H9 (cell line): Measurements from ENCODE around the gene GAS2L2. TPM values are rescaled to one million over a fixed set of nuclear protein-coding genes. Genes with fewer than 3 reads are reported as not detected.

Experiments
- DNase-seq: peaks from one replicate; pipeline ENCODE4 v3.0.0-alpha.2; 2017
- H2AFZ ChIP-seq: one replicate; pipeline ENCODE4 v1.6.1; 2013; ENCODE audit warnings: mild to moderate bottlenecking, low read length, control low read depth, moderate library complexity
- H2AK5ac ChIP-seq: 2 replicates; pipeline ENCODE4 v1.6.1; 2013; ENCODE audit warnings: low read length, control low read depth, mixed read lengths; ENCODE audit not compliant: insufficient read length
- H2BK120ac ChIP-seq: one replicate; pipeline ENCODE4 v1.6.1; 2013; ENCODE audit warnings: low read depth, mild to moderate bottlenecking, low read length, control low read depth, inconsistent platforms; ENCODE audit not compliant: poor library complexity, severe bottlenecking
- H2BK12ac ChIP-seq: 2 replicates; pipeline ENCODE4 v1.6.1; 2013; ENCODE audit warnings: low read length, control low read depth, mixed read lengths, low read depth; ENCODE audit not compliant: insufficient read length
- H2BK15ac ChIP-seq: 2 replicates; pipeline ENCODE4 v1.6.1; 2013; ENCODE audit warnings: low read depth, low read length, control low read depth
- H2BK20ac ChIP-seq: one replicate; pipeline ENCODE4 v1.6.1; 2013; ENCODE audit warnings: low read depth, mild to moderate bottlenecking, low read length, control low read depth, inconsistent platforms; ENCODE audit not compliant: poor library complexity, severe bottlenecking
- H2BK5ac ChIP-seq: 2 replicates; pipeline ENCODE4 v1.6.1; 2013; ENCODE audit warnings: low read length, control low read depth, mixed read lengths; ENCODE audit not compliant: insufficient read length
- H3K14ac ChIP-seq: 2 replicates; pipeline ENCODE4 v1.6.1; 2013; ENCODE audit warnings: low read length, control low read depth; ENCODE audit not compliant: insufficient read depth
- H3K18ac ChIP-seq: 2 replicates; pipeline ENCODE4 v1.6.1; 2013; ENCODE audit warnings: low read depth, mild to moderate bottlenecking, mixed read lengths, low read length, control low read depth; ENCODE audit not compliant: insufficient read length
- H3K23ac ChIP-seq: 2 replicates; pipeline ENCODE4 v1.6.1; 2013; ENCODE audit warnings: low read length, control low read depth, mixed read lengths, low read depth; ENCODE audit not compliant: insufficient read length
- H3K23me2 ChIP-seq: 2 replicates; pipeline ENCODE4 v1.6.1; 2013; ENCODE audit warnings: low read depth, mild to moderate bottlenecking, mixed read lengths, low read length, control low read depth; ENCODE audit not compliant: insufficient read length, poor library complexity, severe bottlenecking
- H3K27ac ChIP-seq: 2 replicates; pipeline ENCODE4 v1.5.1; 2013; ENCODE audit warnings: low read length, control low read depth, mixed read lengths, low read depth; ENCODE audit not compliant: insufficient read length
- H3K27me3 ChIP-seq: 2 replicates; pipeline ENCODE4 v1.6.1; 2013; ENCODE audit warnings: low read length, control low read depth, inconsistent platforms; ENCODE audit not compliant: insufficient read depth
- H3K4ac ChIP-seq: 2 replicates; pipeline ENCODE4 v1.6.1; 2013; ENCODE audit warnings: low read depth, mild to moderate bottlenecking, control low read depth, inconsistent platforms, low read length, moderate library complexity
- H3K4me1 ChIP-seq: 2 replicates; pipeline ENCODE4 v1.6.1; 2013; ENCODE audit warnings: low read length, control low read depth, inconsistent platforms; ENCODE audit not compliant: insufficient read depth
- H3K4me2 ChIP-seq: 2 replicates; pipeline ENCODE4 v1.6.1; 2013; ENCODE audit warnings: low read length, control low read depth, mixed read lengths; ENCODE audit not compliant: insufficient read length, insufficient read depth
- H3K56ac ChIP-seq: 2 replicates; pipeline ENCODE4 v1.6.1; 2013; ENCODE audit warnings: low read depth, mild to moderate bottlenecking, mixed read lengths, low read length, control low read depth; ENCODE audit not compliant: insufficient read length
- H3K79me1 ChIP-seq: 2 replicates; pipeline ENCODE4 v1.6.1; 2013; ENCODE audit warnings: low read depth, mild to moderate bottlenecking, moderate library complexity, low read length, control low read depth, inconsistent platforms; ENCODE audit not compliant: insufficient read depth, poor library complexity, severe bottlenecking
- H3K79me2 ChIP-seq: 2 replicates; pipeline ENCODE4 v1.6.1; 2013; ENCODE audit warnings: low read length, control low read depth, inconsistent platforms; ENCODE audit not compliant: insufficient read depth
- H3K9ac ChIP-seq: 2 replicates; pipeline ENCODE4 v1.6.1; 2013; ENCODE audit warnings: low read length, control low read depth, mixed read lengths; ENCODE audit not compliant: insufficient read length; ENCODE audit errors: extremely low read depth
- H3K9me3 ChIP-seq: one replicate; pipeline ENCODE4 v1.6.1; 2013; ENCODE audit warnings: low read depth, low read length, inconsistent platforms; ENCODE audit not compliant: control insufficient read depth
- H3T11ph ChIP-seq: one replicate; pipeline ENCODE4 v1.6.1; 2013; ENCODE audit warnings: mild to moderate bottlenecking, low read length, control low read depth, inconsistent platforms
- H4K20me1 ChIP-seq: one replicate; pipeline ENCODE4 v1.6.1; 2013; ENCODE audit not compliant: control insufficient read depth, insufficient read length, insufficient read depth
- H4K5ac ChIP-seq: 2 replicates; pipeline ENCODE4 v1.6.1; 2013; ENCODE audit warnings: low read depth, mild to moderate bottlenecking, mixed read lengths, low read length, control low read depth; ENCODE audit not compliant: insufficient read length
- H4K8ac ChIP-seq: replicated peaks from 2 replicates; pipeline ENCODE4 v1.6.1; 2013; ENCODE audit warnings: low read length, control low read depth, mixed read lengths, low read depth; ENCODE audit not compliant: insufficient read length
- H4K91ac ChIP-seq: 2 replicates; pipeline ENCODE4 v1.6.1; 2013; ENCODE audit warnings: low read depth, mild to moderate bottlenecking, moderate library complexity, mixed read lengths, low read length, control low read depth; ENCODE audit not compliant: insufficient read length
- H3K27ac Mint-ChIP-seq, 3 experiments: 2 replicates in 2 of 3; 3 replicates in 1 of 3; pipeline ENCODE4 v1.8.0; 2020 to 2021; ENCODE audit warnings: mixed read lengths in 3 of 3, mild to moderate bottlenecking in 1 of 3, moderate library complexity in 1 of 3
- H3K27me3 Mint-ChIP-seq: 2 replicates; pipeline ENCODE4 v1.8.0; 2021; ENCODE audit warnings: low read depth, mild to moderate bottlenecking, moderate library complexity, mixed read lengths
- H3K36me3 Mint-ChIP-seq, 3 experiments: 2 replicates in 2 of 3; 3 replicates in 1 of 3; pipeline ENCODE4 v1.8.0; 2020 to 2021; ENCODE audit warnings: low read depth in 3 of 3, mixed read lengths in 3 of 3; ENCODE audit not compliant: insufficient read depth in 1 of 3
- H3K4me1 Mint-ChIP-seq, 2 experiments: 2 replicates each; pipeline ENCODE4 v1.8.0; 2020; ENCODE audit warnings: mixed read lengths in 2 of 2
- H3K4me3 Mint-ChIP-seq, 2 experiments: 2 replicates in 1 of 2; 3 replicates in 1 of 2; pipeline ENCODE4 v1.8.0; 2020 to 2021; ENCODE audit warnings: mild to moderate bottlenecking in 2 of 2, mixed read lengths in 2 of 2, moderate library complexity in 1 of 2
- H3K9me3 Mint-ChIP-seq, 2 experiments: 2 replicates in 1 of 2; 3 replicates in 1 of 2; pipeline ENCODE4 v1.8.0; 2020; ENCODE audit warnings: mild to moderate bottlenecking in 2 of 2, mixed read lengths in 2 of 2, moderate library complexity in 1 of 2
- WGBS: extraction: QIAGEN DNeasy Blood & Tissue Kit; methylation state at CpG from one replicate; pipeline ENCODE4 v1.1.7; 2013; ENCODE audit warnings: missing lambda C conversion rate, low lambda C conversion rate, mixed read lengths; ENCODE audit not compliant: insufficient read length; ENCODE audit errors: extremely low coverage; 5-methylcytosine and 5-hydroxymethylcytosine counted together
- total RNA-seq: library from RNA; stranded (reverse); gene quantifications from 2 replicates; pipeline ENCODE4 v1.2.1, GENCODE V29; 2021
- TF ChIP-seq, protein P1 (sequence below): fragments of 200-600 bp; sonication (generic); conservative IDR thresholded peaks from 3 replicates; pipeline ENCODE4 v1.8.0; 2021; ENCODE audit warnings: antibody characterized with exemption, mild to moderate bottlenecking

Gene GAS2L2
- total RNA-seq, 1 experiment from 2014 or later, result not detected

DNA sequence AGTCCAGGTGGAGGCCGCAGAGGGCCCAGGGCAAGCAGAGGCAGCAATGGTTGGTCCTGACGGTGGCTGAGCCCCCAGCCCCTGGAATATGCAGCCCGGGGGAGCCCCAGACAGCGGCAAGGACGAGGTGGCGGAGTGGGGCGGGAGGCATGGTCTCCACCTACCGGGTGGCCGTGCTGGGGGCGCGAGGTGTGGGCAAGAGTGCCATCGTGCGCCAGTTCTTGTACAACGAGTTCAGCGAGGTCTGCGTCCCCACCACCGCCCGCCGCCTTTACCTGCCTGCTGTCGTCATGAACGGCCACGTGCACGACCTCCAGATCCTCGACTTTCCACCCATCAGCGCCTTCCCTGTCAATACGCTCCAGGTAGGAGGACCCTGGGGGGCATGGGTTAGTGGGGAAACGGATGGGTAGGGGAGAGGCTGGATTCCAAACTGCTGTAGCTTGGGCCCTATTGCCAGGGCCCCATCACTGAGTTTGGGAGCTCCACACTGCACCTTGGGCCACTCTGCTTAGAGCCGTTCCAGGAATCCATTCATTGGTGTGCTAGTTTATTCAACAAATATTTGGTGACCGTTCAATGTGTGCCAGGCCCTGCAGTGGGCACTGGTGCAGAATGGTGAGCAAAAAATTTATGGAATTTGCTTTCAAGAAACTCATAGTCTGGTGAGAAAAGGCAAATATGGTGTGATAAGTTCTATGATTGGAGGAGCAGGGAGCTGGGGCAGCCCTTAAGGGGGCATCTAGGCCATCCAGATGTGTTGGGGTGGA is 17.8 kb downstream of the GAS2L2 start:
- no peak overlapping the region for H3T11ph ChIP-seq
- H3K18ac ChIP-seq, result no peak overlapping the region
- H3K79me2 ChIP-seq, result no peaks in the 10 kb centered on the region
- H3K23ac ChIP-seq, result no peak overlapping the region
- peaks cover 6% of the 10 kb centered on the region for H3K23me2 ChIP-seq
- no peak overlapping the region for H2BK12ac ChIP-seq
- Mint-ChIP-seq H3K36me3 (no peaks in the 10 kb centered on the region; a peak in 1 of 7 replicates), H3K27ac (no peak overlapping the region; a peak in 1 of 7 replicates), H3K4me1 (peaks cover 18% of the 10 kb centered on the region in 2 experiments), H3K27me3 (peaks cover 51% of the 10 kb centered on the region), H3K4me3 (no peak overlapping the region), H3K9me3 (peaks cover 0 to 2% of the 10 kb centered on the region in 2 experiments; a peak in 1 of 5 replicates)
- no peak overlapping the region for H4K91ac ChIP-seq
- TF ChIP-seq, protein P1, sequence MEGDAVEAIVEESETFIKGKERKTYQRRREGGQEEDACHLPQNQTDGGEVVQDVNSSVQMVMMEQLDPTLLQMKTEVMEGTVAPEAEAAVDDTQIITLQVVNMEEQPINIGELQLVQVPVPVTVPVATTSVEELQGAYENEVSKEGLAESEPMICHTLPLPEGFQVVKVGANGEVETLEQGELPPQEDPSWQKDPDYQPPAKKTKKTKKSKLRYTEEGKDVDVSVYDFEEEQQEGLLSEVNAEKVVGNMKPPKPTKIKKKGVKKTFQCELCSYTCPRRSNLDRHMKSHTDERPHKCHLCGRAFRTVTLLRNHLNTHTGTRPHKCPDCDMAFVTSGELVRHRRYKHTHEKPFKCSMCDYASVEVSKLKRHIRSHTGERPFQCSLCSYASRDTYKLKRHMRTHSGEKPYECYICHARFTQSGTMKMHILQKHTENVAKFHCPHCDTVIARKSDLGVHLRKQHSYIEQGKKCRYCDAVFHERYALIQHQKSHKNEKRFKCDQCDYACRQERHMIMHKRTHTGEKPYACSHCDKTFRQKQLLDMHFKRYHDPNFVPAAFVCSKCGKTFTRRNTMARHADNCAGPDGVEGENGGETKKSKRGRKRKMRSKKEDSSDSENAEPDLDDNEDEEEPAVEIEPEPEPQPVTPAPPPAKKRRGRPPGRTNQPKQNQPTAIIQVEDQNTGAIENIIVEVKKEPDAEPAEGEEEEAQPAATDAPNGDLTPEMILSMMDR, result no peak
- no peak for DNase-seq
- no peak overlapping the region for H3K9ac ChIP-seq
- H4K8ac ChIP-seq, result no peak overlapping the region
- H2BK120ac ChIP-seq, result no peak overlapping the region
- no peak overlapping the region for H3K4ac ChIP-seq
- H3K56ac ChIP-seq, result no peak overlapping the region
- no peak overlapping the region for H2AFZ ChIP-seq
- no peaks in the 10 kb centered on the region for H4K20me1 ChIP-seq
- no peaks in the 10 kb centered on the region; the same call in 1 of the 2 replicates for H3K4me1 ChIP-seq
- no peak overlapping the region for H3K27ac ChIP-seq
- no CpG with 5 or more reads among the region's 29 CpGs for WGBS
- no peak overlapping the region for H4K5ac ChIP-seq
- peaks cover 9% of the 10 kb centered on the region; the same call in 1 of the 2 replicates for H3K27me3 ChIP-seq
- H2AK5ac ChIP-seq, result no peak overlapping the region
- H3K79me1 ChIP-seq, result no peaks in the 10 kb centered on the region
- no peak overlapping the region for H2BK20ac ChIP-seq
- H2BK5ac ChIP-seq, result no peak overlapping the region
- no peaks in the 10 kb centered on the region for H3K9me3 ChIP-seq
- H2BK15ac ChIP-seq, result no peak overlapping the region
- no peak overlapping the region for H3K4me2 ChIP-seq
- no peak overlapping the region for H3K14ac ChIP-seq
